Liver (tissue), 9 donors: ENCODE measurements around the gene NDUFS4. TPM values are rescaled to one million over a fixed set of nuclear protein-coding genes. Genes with fewer than 3 reads are reported as not detected.
"Not testable (repeated sequence)": the region's sequence is repeated elsewhere in the genome, so short reads cannot be mapped to it uniquely, and the experiment has no call there.

Source experiments
- DNase-seq: peaks from one replicate; pipeline ENCODE4 v3.0.0-alpha.2; 2017; ENCODE audit warnings: low spot score
- H3K27ac ChIP-seq, 2 donors: one replicate each; pipeline ENCODE4 v1.7.0; 2013; ENCODE audit warnings: inconsistent platforms in 2 of 2, low read length in 2 of 2, control low read depth in 1 of 2, low read depth in 1 of 2, mild to moderate bottlenecking in 1 of 2
- H3K27me3 ChIP-seq, 4 donors: one replicate each; pipeline versions ENCODE4 v1.6.1 to v1.7.0; 2013; ENCODE audit warnings: low read length in 3 of 4, inconsistent platforms in 1 of 4, mild to moderate bottlenecking in 1 of 4, moderate library complexity in 1 of 4; ENCODE audit not compliant: control insufficient read depth in 4 of 4, insufficient read depth in 4 of 4
- H3K36me3 ChIP-seq, 4 donors: one replicate each; pipeline versions ENCODE4 v1.6.1 to v1.7.0; 2013; ENCODE audit warnings: low read length in 3 of 4, mild to moderate bottlenecking in 3 of 4, low read depth in 1 of 4, moderate library complexity in 1 of 4; ENCODE audit not compliant: control insufficient read depth in 4 of 4, insufficient read depth in 3 of 4
- H3K4me1 ChIP-seq, 4 donors: one replicate each; pipeline versions ENCODE4 v1.6.1 to v1.7.0; 2013; ENCODE audit warnings: low read length in 3 of 4, mild to moderate bottlenecking in 3 of 4, moderate library complexity in 1 of 4; ENCODE audit not compliant: control insufficient read depth in 4 of 4, insufficient read depth in 4 of 4
- H3K4me3 ChIP-seq, 3 donors: one replicate each; pipeline versions ENCODE4 v1.6.1 to v1.7.0; 2013; ENCODE audit warnings: low read length in 3 of 3, control low read depth in 1 of 3, low read depth in 1 of 3, mild to moderate bottlenecking in 1 of 3
- H3K9ac ChIP-seq, 2 donors: one replicate each; pipeline ENCODE4 v1.7.0; 2013; ENCODE audit warnings: low read length in 2 of 2, mild to moderate bottlenecking in 2 of 2, moderate library complexity in 2 of 2, control low read depth in 1 of 2, low read depth in 1 of 2
- H3K9me3 ChIP-seq, 4 donors: one replicate each; pipeline versions ENCODE4 v1.6.1 to v1.7.0; 2013; ENCODE audit warnings: low read length in 3 of 4; ENCODE audit not compliant: control insufficient read depth in 4 of 4
- ATF3 ChIP-seq: IDR thresholded peaks from 2 replicates; pipeline ENCODE4 v1.6.1; 2016; ENCODE audit warnings: antibody characterized with exemption
- CTCF ChIP-seq: fragments of 150-350 bp; IDR thresholded peaks from 2 replicates; pipeline ENCODE4 v1.5.1; 2017; ENCODE audit warnings: improper control_type of control experiment, low read depth, low read length; ENCODE audit not compliant: missing input control
- EGR1 ChIP-seq, 2 donors: IDR thresholded peaks; 2 replicates each; pipeline ENCODE4 v1.6.1; 2016 to 2018; ENCODE audit warnings: antibody characterized with exemption in 2 of 2, low read depth in 2 of 2
- FOXA2 ChIP-seq: IDR thresholded peaks from 2 replicates; pipeline ENCODE4 v1.6.1; 2016; ENCODE audit warnings: antibody characterized with exemption
- GABPA ChIP-seq, 2 donors: IDR thresholded peaks in 1 of 2; conservative IDR thresholded peaks in 1 of 2; 2 replicates each; pipeline ENCODE4 v1.6.1; 2016; ENCODE audit warnings: antibody characterized with exemption in 2 of 2, mild to moderate bottlenecking in 1 of 2, moderate library complexity in 1 of 2
- HNF4G ChIP-seq: IDR thresholded peaks from 2 replicates; pipeline ENCODE4 v1.6.1; 2016; ENCODE audit warnings: antibody characterized with exemption
- JUND ChIP-seq, 2 donors: IDR thresholded peaks; 2 replicates each; pipeline ENCODE4 v1.6.1; 2016; ENCODE audit warnings: antibody characterized with exemption in 2 of 2
- NR2F2 ChIP-seq: IDR thresholded peaks from 2 replicates; pipeline ENCODE4 v1.6.1; 2016; ENCODE audit warnings: antibody characterized with exemption
- RAD21 ChIP-seq, 2 donors: IDR thresholded peaks; 2 replicates each; pipeline ENCODE4 v1.6.1; 2016; ENCODE audit warnings: antibody characterized with exemption in 2 of 2, mild to moderate bottlenecking in 2 of 2
- RXRA ChIP-seq, 2 donors: IDR thresholded peaks; 2 replicates each; pipeline ENCODE4 v1.6.1; 2017 to 2018; ENCODE audit warnings: antibody characterized with exemption in 2 of 2, mild to moderate bottlenecking in 1 of 2
- YY1 ChIP-seq: IDR thresholded peaks from 2 replicates; pipeline ENCODE4 v1.6.1; 2016; ENCODE audit warnings: antibody characterized with exemption, mild to moderate bottlenecking
- WGBS: extraction: QIAGEN DNeasy Blood & Tissue Kit; methylation state at CpG from one replicate; pipeline ENCODE4 v1.1.7; 2013; 5-methylcytosine and 5-hydroxymethylcytosine counted together
- polyA plus RNA-seq, 2 donors: library from polyadenylated mRNA; stranded (reverse) in 1 of 2; unstranded in 1 of 2; fragments of 200-250 nt in 1 of 2; fragments of >200 nt in 1 of 2; fragmentation: Nextera tagmentation in 1 of 2; extraction: Ambion mirVana in 1 of 2; gene quantifications; one replicate each; pipeline versions ENCODE4 v1.2.1 to v1.2.3, GENCODE V29; 2013 to 2015
- total RNA-seq, 2 donors: library from RNA; depleted of rRNA; stranded (reverse); fragments of >200 nt; gene quantifications; one replicate each; pipeline ENCODE4 v1.2.3, GENCODE V29; 2014
- donor health status: healthy.
- donor health status: healthy.
- donor health status: healthy.
- donor health status: healthy.
- donor health status: healthy.

Gene NDUFS4
- total and polyA plus RNA-seq, 4 donors: 35.9 to 114 (median 53.4) TPM

GRCh38 chr5:53547226-53547625 is 13.2 kb upstream of the NDUFS4 start (continued):
- no peak for TF ChIP-seq CTCF
- TF ChIP-seq RXRA (IDR thresholded peaks at IDR 0.05): no peak

- not testable (repeated sequence) for DNase-seq
These were observed 11.9 kb upstream of the NDUFS4 start for GRCh38 chr5:53548501-53548900.

GRCh38 chr5:53549792-53550191 is 10.6 kb upstream of the NDUFS4 start:
- H3K4me3 ChIP-seq: no peak overlapping the region
- no peaks in the 10 kb centered on the region for H3K36me3 ChIP-seq
- H3K27me3 ChIP-seq: no peaks in the 10 kb centered on the region
- no peak for DNase-seq
- H3K27ac ChIP-seq: no peak overlapping the region
- H3K9me3 ChIP-seq: no peaks in the 10 kb centered on the region
- TF ChIP-seq FOXA2 (no peak), HNF4G (no peak)
- H3K9ac ChIP-seq: no peak overlapping the region
- peaks cover 0 to 3% (median 0%) of the 10 kb centered on the region in 4 donors for H3K4me1 ChIP-seq
- 87% methylated on average over 2 of the region's 2 CpGs for WGBS

More at GRCh38 chr5:53548501-53548900, 11.9 kb upstream of the NDUFS4 start:
- H3K36me3 ChIP-seq, H3K9me3 ChIP-seq, H3K4me1 ChIP-seq, H3K27ac ChIP-seq, H3K27me3 ChIP-seq, H3K9ac ChIP-seq, H3K4me3 ChIP-seq: not testable (repeated sequence)
- WGBS: 89% methylated on average over 7 of the region's 7 CpGs

GRCh38 chr5:53552561-53552960 is 7.9 kb upstream of the NDUFS4 start:
- Histone ChIP-seq H3K9ac (no peak overlapping the region), H3K27ac (no peak overlapping the region), H3K4me3 (no peak overlapping the region), H3K27me3 (peaks cover 0 to 3% (median 0%) of the 10 kb centered on the region in 4 donors), H3K4me1 (no peaks in the 10 kb centered on the region), H3K9me3 (no peaks in the 10 kb centered on the region), H3K36me3 (no peaks in the 10 kb centered on the region)
- TF ChIP-seq ATF3: no peak
- no peak for TF ChIP-seq HNF4G
- TF ChIP-seq NR2F2: no peak
- no peak for TF ChIP-seq RAD21 (IDR thresholded peaks at IDR 0.05)
- WGBS: 76% methylated on average over 3 of the region's 3 CpGs
- no peak for DNase-seq

- Histone ChIP-seq H3K4me3 (no peak overlapping the region), H3K27me3 (peaks cover 0 to 3% (median 0%) of the 10 kb centered on the region in 4 donors), H3K27ac (no peak overlapping the region), H3K36me3 (no peaks in the 10 kb centered on the region), H3K9me3 (no peaks in the 10 kb centered on the region), H3K4me1 (no peaks in the 10 kb centered on the region), H3K9ac (no peak overlapping the region)
- WGBS: 86% methylated on average over 3 of the region's 3 CpGs
- no peak for DNase-seq
- TF ChIP-seq RXRA (IDR thresholded peaks at IDR 0.05): no peak
- TF ChIP-seq GABPA (IDR thresholded peaks at IDR 0.05 in 1 of 2, conservative IDR thresholded peaks at IDR 0.05 in 1 of 2): no peak
- no peak for TF ChIP-seq YY1
- no peak for TF ChIP-seq EGR1 (IDR thresholded peaks at IDR 0.05; ENCODE audit: low read depth in 2 of 2)
- TF ChIP-seq JUND (IDR thresholded peaks at IDR 0.05): no peak
- TF ChIP-seq RAD21 (IDR thresholded peaks at IDR 0.05): no peak
These were observed 6.0 kb upstream of the NDUFS4 start for GRCh38 chr5:53554444-53554843.
